Activated CD8-positive, alpha-beta memory T cell treated with anti-CD3 and anti-CD28 coated beads, Interleukin-2, amount 50 U/mL, for 24 hours (primary cell): ENCODE results near the gene CEBPE.
A peak's percentile ranks its signal among the peaks of the same experiment; 100 is the strongest.

Experiments used
- DNase-seq: peaks from one replicate; pipeline ENCODE4 v3.0.0-alpha.2; 2020; ENCODE audit errors: extremely low read depth

Gene CEBPE

GRCh38 chr14:23076785-23077408 lies 42.2 kb downstream of the CEBPE start:
- no peak for DNase-seq

- no peak for DNase-seq
Measured at GRCh38 chr14:23074906-23075305, 44.1 kb downstream of the CEBPE start.

- no peak for DNase-seq
Measured at GRCh38 chr14:23071921-23072539, 47.0 kb downstream of the CEBPE start.

GRCh38 chr14:23071244-23071920 lies 47.7 kb downstream of the CEBPE start:
- peak; percentile 54 for DNase-seq

GRCh38 chr14:23070262-23071129 lies 48.6 kb downstream of the CEBPE start:
- no peak for DNase-seq

- no peak for DNase-seq
Measured at GRCh38 chr14:23069413-23069806, 49.6 kb downstream of the CEBPE start.

GRCh38 chr14:23068789-23069412 lies 50.2 kb downstream of the CEBPE start:
- DNase-seq = peak; percentile 36

GRCh38 chr14:23067847-23068788 lies 50.9 kb downstream of the CEBPE start:
- no peak for DNase-seq
